SK-N-SH treated with all-trans-retinoic acid at 6 μM for 48 hours (cell line): ENCODE measurements around the gene ARFGEF3.

Source experiments
- ATAC-seq: fragments of 200-7000 bp; cut with Tn5 transposase; 3 replicates; pipeline ENCODE4 v1.9.1; 2020; ENCODE audit warnings: mild to moderate bottlenecking, moderate library complexity
- ARNTL ChIP-seq: fragments of 450-650 bp; formaldehyde crosslinking; IDR thresholded peaks from 2 replicates; pipeline ENCODE4 v1.5.0; 2020; ENCODE audit warnings: low read depth, mild to moderate bottlenecking, moderate library complexity, borderline replicate concordance
- BACH2 ChIP-seq: fragments of 250-450 bp; sonication (Bioruptor Pico); IDR thresholded peaks from 2 replicates; pipeline ENCODE4 v1.9.0; 2021; ENCODE audit warnings: mild to moderate bottlenecking, borderline replicate concordance
- CREB5 ChIP-seq: fragments of 250-450 bp; sonication (Bioruptor Pico); IDR thresholded peaks from 2 replicates; pipeline ENCODE4 v1.5.1; 2020; ENCODE audit warnings: low read depth, mild to moderate bottlenecking, moderate library complexity
- CSDC2 ChIP-seq: fragments of 250-450 bp; sonication (Bioruptor Pico); IDR thresholded peaks from 2 replicates; pipeline ENCODE4 v1.5.0; 2020; ENCODE audit warnings: mild to moderate bottlenecking, moderate library complexity
- ESRRG ChIP-seq: fragments of 250-450 bp; sonication (Bioruptor Pico); IDR thresholded peaks from 2 replicates; pipeline ENCODE4 v1.6.1; 2021; ENCODE audit warnings: mild to moderate bottlenecking
- GLIS3 ChIP-seq: fragments of 250-450 bp; sonication (Bioruptor Pico); IDR thresholded peaks from 2 replicates; pipeline ENCODE4 v1.5.0; 2020; ENCODE audit warnings: mild to moderate bottlenecking, moderate library complexity
- OSR1 ChIP-seq: fragments of 250-450 bp; sonication (Bioruptor Pico); IDR thresholded peaks from 2 replicates; pipeline ENCODE4 v1.8.0; 2022; ENCODE audit warnings: moderate library complexity, mild to moderate bottlenecking, inconsistent platforms
- POU6F1 ChIP-seq: fragments of 250-450 bp; sonication (Bioruptor Pico); IDR thresholded peaks from 2 replicates; pipeline ENCODE4 v1.8.0; 2021; ENCODE audit warnings: low read depth, mild to moderate bottlenecking, moderate library complexity, borderline replicate concordance
- PPARA ChIP-seq: fragments of 250-450 bp; sonication (Bioruptor Pico); IDR thresholded peaks from 2 replicates; pipeline ENCODE4 v1.5.0; 2020; ENCODE audit warnings: mild to moderate bottlenecking, borderline replicate concordance
- RARB ChIP-seq: fragments of 250-450 bp; sonication (Bioruptor Pico); IDR thresholded peaks from 2 replicates; pipeline ENCODE4 v1.8.0; 2021; ENCODE audit warnings: mild to moderate bottlenecking, moderate library complexity
- SNAI2 ChIP-seq: fragments of 250-450 bp; sonication (Bioruptor Pico); IDR thresholded peaks from 2 replicates; pipeline ENCODE4 v1.5.0; 2020; ENCODE audit warnings: mild to moderate bottlenecking, moderate library complexity
- TCF4 ChIP-seq: fragments of 250-450 bp; sonication (Bioruptor Pico); IDR thresholded peaks from 2 replicates; pipeline ENCODE4 v1.8.0; 2021; ENCODE audit warnings: mild to moderate bottlenecking, moderate library complexity, borderline replicate concordance
- TOX ChIP-seq: fragments of 250-450 bp; sonication (Bioruptor Pico); IDR thresholded peaks from 2 replicates; pipeline ENCODE4 v1.8.0; 2021; ENCODE audit warnings: mild to moderate bottlenecking, moderate library complexity, borderline replicate concordance
- ZC3H10 ChIP-seq: fragments of 250-450 bp; sonication (Bioruptor Pico); IDR thresholded peaks from 2 replicates; pipeline ENCODE4 v1.5.1; 2021; ENCODE audit warnings: mild to moderate bottlenecking, moderate library complexity
- ZFP3 ChIP-seq: fragments of 250-450 bp; sonication (Bioruptor Pico); IDR thresholded peaks from 2 replicates; pipeline ENCODE4 v1.5.0; 2020; ENCODE audit warnings: mild to moderate bottlenecking, moderate library complexity
- ZFP30 ChIP-seq: fragments of 450-650 bp; formaldehyde crosslinking; IDR thresholded peaks from 2 replicates; pipeline ENCODE4 v1.5.0; 2022; ENCODE audit warnings: mild to moderate bottlenecking, moderate library complexity
- ZNF70 ChIP-seq: fragments of 450-650 bp; formaldehyde crosslinking; IDR thresholded peaks from 2 replicates; pipeline ENCODE4 v1.5.0; 2020; ENCODE audit warnings: mild to moderate bottlenecking, moderate library complexity
- ZNF8 ChIP-seq: fragments of 450-650 bp; formaldehyde crosslinking; IDR thresholded peaks from 2 replicates; pipeline ENCODE4 v1.5.0; 2020; ENCODE audit warnings: mild to moderate bottlenecking, moderate library complexity
- TF ChIP-seq, protein P1 (sequence below): fragments of 250-450 bp; sonication (Bioruptor Pico); IDR thresholded peaks from 2 replicates; pipeline ENCODE4 v1.8.0; 2020; ENCODE audit warnings: mild to moderate bottlenecking, moderate library complexity, borderline replicate concordance

ARFGEF3 gene

GRCh38 chr6:138188278-138188941, 26.7 kb downstream of the ARFGEF3 start (continued):
- TF ChIP-seq TOX (CRISPR knock-in tag): no peak

- TF ChIP-seq OSR1 (CRISPR knock-in tag): no peak
- TF ChIP-seq ESRRG (CRISPR knock-in tag): no peak
- TF ChIP-seq ZC3H10 (CRISPR knock-in tag): no peak
- TF ChIP-seq ZFP3 (CRISPR knock-in tag): no peak
- TF ChIP-seq SNAI2 (CRISPR knock-in tag): no peak
- no peak for TF ChIP-seq GLIS3
- TF ChIP-seq CREB5 (CRISPR knock-in tag): no peak
- no peak for TF ChIP-seq PPARA (CRISPR knock-in tag)
- TF ChIP-seq CSDC2 (CRISPR knock-in tag): no peak
- TF ChIP-seq TCF4 (CRISPR knock-in tag): no peak
- TF ChIP-seq TOX (CRISPR knock-in tag): no peak
- TF ChIP-seq BACH2 (CRISPR knock-in tag): no peak
- TF ChIP-seq, protein P1, sequence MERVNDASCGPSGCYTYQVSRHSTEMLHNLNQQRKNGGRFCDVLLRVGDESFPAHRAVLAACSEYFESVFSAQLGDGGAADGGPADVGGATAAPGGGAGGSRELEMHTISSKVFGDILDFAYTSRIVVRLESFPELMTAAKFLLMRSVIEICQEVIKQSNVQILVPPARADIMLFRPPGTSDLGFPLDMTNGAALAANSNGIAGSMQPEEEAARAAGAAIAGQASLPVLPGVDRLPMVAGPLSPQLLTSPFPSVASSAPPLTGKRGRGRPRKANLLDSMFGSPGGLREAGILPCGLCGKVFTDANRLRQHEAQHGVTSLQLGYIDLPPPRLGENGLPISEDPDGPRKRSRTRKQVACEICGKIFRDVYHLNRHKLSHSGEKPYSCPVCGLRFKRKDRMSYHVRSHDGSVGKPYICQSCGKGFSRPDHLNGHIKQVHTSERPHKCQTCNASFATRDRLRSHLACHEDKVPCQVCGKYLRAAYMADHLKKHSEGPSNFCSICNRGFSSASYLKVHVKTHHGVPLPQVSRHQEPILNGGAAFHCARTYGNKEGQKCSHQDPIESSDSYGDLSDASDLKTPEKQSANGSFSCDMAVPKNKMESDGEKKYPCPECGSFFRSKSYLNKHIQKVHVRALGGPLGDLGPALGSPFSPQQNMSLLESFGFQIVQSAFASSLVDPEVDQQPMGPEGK (CRISPR knock-in tag): no peak
- no peak for TF ChIP-seq ZNF70
- no peak for ATAC-seq
Measured at GRCh38 chr6:138194287-138194686, 32.5 kb downstream of the ARFGEF3 start.

GRCh38 chr6:138196122-138196738, 34.5 kb downstream of the ARFGEF3 start:
- no peak for ATAC-seq
- TF ChIP-seq PPARA (CRISPR knock-in tag) (no peak), ZNF8 (CRISPR knock-in tag) (no peak), ZC3H10 (CRISPR knock-in tag) (no peak), TCF4 (CRISPR knock-in tag) (no peak), ZFP3 (CRISPR knock-in tag) (no peak), CSDC2 (CRISPR knock-in tag) (no peak), RARB (CRISPR knock-in tag) (no peak), CREB5 (CRISPR knock-in tag) (no peak), POU6F1 (CRISPR knock-in tag) (no peak), BACH2 (CRISPR knock-in tag) (no peak), ARNTL (CRISPR knock-in tag) (no peak), OSR1 (CRISPR knock-in tag) (no peak)
- TF ChIP-seq, protein P1 (CRISPR knock-in tag): no peak

DNA sequence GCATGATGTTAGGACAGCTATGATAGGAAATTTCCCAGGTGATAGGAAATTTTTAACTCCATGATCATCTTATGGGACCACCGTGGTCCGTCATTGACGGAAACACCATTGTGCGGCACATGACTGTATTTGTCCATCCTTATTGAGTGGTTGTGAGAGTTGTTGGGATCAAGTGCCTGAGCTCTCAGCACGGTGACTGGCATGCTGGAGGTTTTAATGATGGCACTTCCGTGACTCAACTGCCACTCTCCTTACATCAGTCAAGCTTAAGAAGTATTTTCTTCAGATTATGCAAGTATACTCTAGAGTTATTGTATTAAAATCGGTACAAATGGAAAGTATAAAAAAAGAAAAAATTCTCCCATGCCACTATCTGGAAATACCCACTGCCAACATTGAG, 35.8 kb downstream of the ARFGEF3 start:
- ATAC-seq: no peak
- no peak for TF ChIP-seq TOX (CRISPR knock-in tag)
- TF ChIP-seq CSDC2 (CRISPR knock-in tag): no peak
- no peak for TF ChIP-seq ZFP30 (CRISPR knock-in tag)
- no peak for TF ChIP-seq SNAI2 (CRISPR knock-in tag)
- no peak for TF ChIP-seq ESRRG (CRISPR knock-in tag)
